Measurements from ENCODE around the gene BTG4.

- no peak for TF ChIP-seq CTCF (IDR thresholded peaks at IDR 0.05)
- no peak for TF ChIP-seq EP300 (IDR thresholded peaks at IDR 0.05)
Observed at GRCh38 chr11:111448831-111449557, 63.2 kb downstream of the BTG4 start.
